ENCODE results near the gene CTIF. TPM values are rescaled to one million over a fixed set of nuclear protein-coding genes. Genes with fewer than 3 reads are reported as not detected.

CTIF gene
- total RNA-seq, 1 donor from 2014 or later: 35.1 TPM

- intact Hi-C loops (cut with DNase I): no loop called here
- no peaks in the 10 kb centered on the region for H3K9me3 ChIP-seq
- H3K36me3 ChIP-seq: no peaks in the 10 kb centered on the region
- H3K4me1 ChIP-seq: peaks cover 31% of the 10 kb centered on the region
- no peak overlapping the region for H3K4me3 ChIP-seq
- no peaks in the 10 kb centered on the region for H3K27me3 ChIP-seq
- DNase-seq (ENCODE audit: extremely low spot score in 2 of 2): no peak
- no peak for TF ChIP-seq CTCF (IDR thresholded peaks at IDR 0.05)
- no peak for TF ChIP-seq POLR2AphosphoS5 (IDR thresholded peaks at IDR 0.05; ENCODE audit: insufficient read depth in 1 of 2, low read depth in 1 of 2)
- no peak for TF ChIP-seq POLR2A (IDR thresholded peaks at IDR 0.05)
- no peak overlapping the region for H3K27ac ChIP-seq
Observed at GRCh38 chr18:48718251-48718959, 179.6 kb downstream of the CTIF start.

- intact Hi-C loops (cut with DNase I): no loop called here
- Histone ChIP-seq H3K36me3 (no peaks in the 10 kb centered on the region), H3K4me1 (peaks cover 26% of the 10 kb centered on the region), H3K4me3 (no peak overlapping the region), H3K9me3 (no peaks in the 10 kb centered on the region), H3K27ac (no peak overlapping the region), H3K27me3 (no peaks in the 10 kb centered on the region)
- TF ChIP-seq POLR2AphosphoS5 (IDR thresholded peaks at IDR 0.05; ENCODE audit: insufficient read depth in 1 of 2, low read depth in 1 of 2): no peak
- no peak for TF ChIP-seq POLR2A (IDR thresholded peaks at IDR 0.05)
- no peak for TF ChIP-seq CTCF (IDR thresholded peaks at IDR 0.05)
- DNase-seq (ENCODE audit: extremely low spot score in 2 of 2): no peak
Observed at GRCh38 chr18:48719388-48719787, 180.6 kb downstream of the CTIF start.

- Histone ChIP-seq H3K36me3 (no peaks in the 10 kb centered on the region), H3K27ac (no peak overlapping the region), H3K27me3 (no peaks in the 10 kb centered on the region), H3K4me3 (no peak overlapping the region), H3K9me3 (no peaks in the 10 kb centered on the region), H3K4me1 (peaks cover 20% of the 10 kb centered on the region)
- no peak for DNase-seq (ENCODE audit: extremely low spot score in 2 of 2)
- intact Hi-C loops (cut with DNase I): no loop called here
- no peak for TF ChIP-seq POLR2AphosphoS5 (IDR thresholded peaks at IDR 0.05; ENCODE audit: insufficient read depth in 1 of 2, low read depth in 1 of 2)
- no peak for TF ChIP-seq CTCF (IDR thresholded peaks at IDR 0.05)
- TF ChIP-seq POLR2A (IDR thresholded peaks at IDR 0.05): no peak
Observed at GRCh38 chr18:48719974-48720654, 181.3 kb downstream of the CTIF start.

- H3K27ac ChIP-seq: no peak overlapping the region
- intact Hi-C loops (cut with DNase I): no loop called here
- H3K9me3 ChIP-seq: no peaks in the 10 kb centered on the region
- no peaks in the 10 kb centered on the region for H3K27me3 ChIP-seq
- peaks cover 15% of the 10 kb centered on the region for H3K4me1 ChIP-seq
- no peak overlapping the region for H3K4me3 ChIP-seq
- no peaks in the 10 kb centered on the region for H3K36me3 ChIP-seq
- no peak for TF ChIP-seq POLR2AphosphoS5 (IDR thresholded peaks at IDR 0.05; ENCODE audit: insufficient read depth in 1 of 2, low read depth in 1 of 2)
- TF ChIP-seq CTCF (IDR thresholded peaks at IDR 0.05): no peak
- no peak for TF ChIP-seq POLR2A (IDR thresholded peaks at IDR 0.05)
- no peak for DNase-seq (ENCODE audit: extremely low spot score in 2 of 2)
Observed at GRCh38 chr18:48720655-48721025, 181.8 kb downstream of the CTIF start.

- H3K9me3 ChIP-seq: no peaks in the 10 kb centered on the region
- H3K4me3 ChIP-seq: no peak overlapping the region
- DNase-seq (ENCODE audit: extremely low spot score in 2 of 2): no peak
- H3K27ac ChIP-seq: no peak overlapping the region
- no peaks in the 10 kb centered on the region for H3K27me3 ChIP-seq
- intact Hi-C loops (cut with DNase I): no loop called here
- no peak for TF ChIP-seq POLR2A (IDR thresholded peaks at IDR 0.05)
- TF ChIP-seq POLR2AphosphoS5 (IDR thresholded peaks at IDR 0.05; ENCODE audit: insufficient read depth in 1 of 2, low read depth in 1 of 2): no peak
- TF ChIP-seq CTCF (IDR thresholded peaks at IDR 0.05): no peak
- H3K36me3 ChIP-seq: no peaks in the 10 kb centered on the region
- H3K4me1 ChIP-seq: peaks cover 11% of the 10 kb centered on the region
Observed at GRCh38 chr18:48721312-48721711, 182.5 kb downstream of the CTIF start.
